ENCODE results near the gene KLRF1.

The KLRF1 gene

DNA sequence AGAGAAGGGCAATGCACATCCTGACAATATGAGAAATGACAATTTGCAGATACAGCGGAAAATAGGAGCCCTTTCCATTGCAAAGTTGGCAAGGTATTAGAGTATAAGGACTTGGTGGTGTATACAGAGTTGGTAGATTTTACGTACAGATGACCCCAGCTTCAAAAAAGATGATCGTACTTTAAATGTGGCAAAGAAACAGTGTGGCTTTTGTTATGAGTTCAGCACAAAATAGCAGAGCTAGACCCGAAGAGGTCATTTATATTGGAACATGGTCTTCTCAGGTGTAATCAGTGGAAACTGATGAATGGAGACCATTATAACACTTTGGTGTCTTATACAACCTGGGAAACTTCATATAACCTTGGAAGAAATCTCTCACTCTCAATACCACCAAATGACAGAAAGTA, 39.6 kb downstream of the KLRF1 start:
- Histone ChIP-seq H3K9ac (ENCODE audit: low read length) (no peak overlapping the region), H3K36me3 (replicated peaks; ENCODE audit: low read depth, low read length) (no peaks in the 10 kb centered on the region), H3K27ac (ENCODE audit: low read length) (no peak overlapping the region), H3K79me2 (ENCODE audit: low read length) (no peaks in the 10 kb centered on the region), H3K4me2 (ENCODE audit: low read length) (peak overlapping the region; percentile 60), H3K4me3 (ENCODE audit: low read length) (peak overlapping the region; percentile 51), H4K20me1 (ENCODE audit: insufficient read depth, low read length) (no peaks in the 10 kb centered on the region), H2AFZ (ENCODE audit: low read depth, low read length) (peak overlapping the region; percentile 43), H3K27me3 (ENCODE audit: low read depth, low read length) (no peaks in the 10 kb centered on the region), H3K4me1 (ENCODE audit: low read length) (peaks cover 25% of the 10 kb centered on the region), H3K9me3 (ENCODE audit: insufficient read depth, low read length) (no peaks in the 10 kb centered on the region)
- TF ChIP-seq, protein P1, sequence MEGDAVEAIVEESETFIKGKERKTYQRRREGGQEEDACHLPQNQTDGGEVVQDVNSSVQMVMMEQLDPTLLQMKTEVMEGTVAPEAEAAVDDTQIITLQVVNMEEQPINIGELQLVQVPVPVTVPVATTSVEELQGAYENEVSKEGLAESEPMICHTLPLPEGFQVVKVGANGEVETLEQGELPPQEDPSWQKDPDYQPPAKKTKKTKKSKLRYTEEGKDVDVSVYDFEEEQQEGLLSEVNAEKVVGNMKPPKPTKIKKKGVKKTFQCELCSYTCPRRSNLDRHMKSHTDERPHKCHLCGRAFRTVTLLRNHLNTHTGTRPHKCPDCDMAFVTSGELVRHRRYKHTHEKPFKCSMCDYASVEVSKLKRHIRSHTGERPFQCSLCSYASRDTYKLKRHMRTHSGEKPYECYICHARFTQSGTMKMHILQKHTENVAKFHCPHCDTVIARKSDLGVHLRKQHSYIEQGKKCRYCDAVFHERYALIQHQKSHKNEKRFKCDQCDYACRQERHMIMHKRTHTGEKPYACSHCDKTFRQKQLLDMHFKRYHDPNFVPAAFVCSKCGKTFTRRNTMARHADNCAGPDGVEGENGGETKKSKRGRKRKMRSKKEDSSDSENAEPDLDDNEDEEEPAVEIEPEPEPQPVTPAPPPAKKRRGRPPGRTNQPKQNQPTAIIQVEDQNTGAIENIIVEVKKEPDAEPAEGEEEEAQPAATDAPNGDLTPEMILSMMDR (IDR thresholded peaks at IDR 0.05; ENCODE audit: low read depth, low read length) = no peak
- no peak for TF ChIP-seq EZH2phosphoT487 (IDR thresholded peaks at IDR 0.05; ENCODE audit: low read depth)

DNA sequence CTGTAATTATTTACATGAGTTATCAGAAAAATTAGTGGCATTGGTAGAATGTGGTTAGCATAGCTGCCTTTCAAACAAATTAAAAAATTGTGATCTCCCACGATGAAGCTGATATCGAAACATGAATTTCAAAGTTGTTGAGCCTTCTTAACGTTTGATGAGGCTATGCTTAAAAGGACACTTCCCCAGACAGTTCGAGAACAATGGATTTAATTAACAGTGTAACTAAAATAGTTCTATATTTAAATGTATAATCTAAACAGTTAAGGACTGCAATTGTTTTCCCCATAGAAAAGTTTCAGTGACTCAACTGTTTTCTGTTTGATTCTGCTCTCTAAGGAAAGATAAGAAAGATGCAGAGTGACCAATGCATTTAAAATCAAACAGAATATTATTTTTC, 40.2 kb downstream of the KLRF1 start:
- Histone ChIP-seq H2AFZ (ENCODE audit: low read depth, low read length) (no peak overlapping the region), H3K4me1 (ENCODE audit: low read length) (peaks cover 25% of the 10 kb centered on the region), H3K9ac (ENCODE audit: low read length) (no peak overlapping the region), H3K79me2 (ENCODE audit: low read length) (no peaks in the 10 kb centered on the region), H3K4me3 (ENCODE audit: low read length) (peak overlapping the region; percentile 51; the same call in 1 of the 2 replicates), H3K4me2 (ENCODE audit: low read length) (peak overlapping the region; percentile 60), H3K9me3 (ENCODE audit: insufficient read depth, low read length) (no peaks in the 10 kb centered on the region), H3K27ac (ENCODE audit: low read length) (no peak overlapping the region), H4K20me1 (ENCODE audit: insufficient read depth, low read length) (no peaks in the 10 kb centered on the region), H3K36me3 (replicated peaks; ENCODE audit: low read depth, low read length) (no peaks in the 10 kb centered on the region), H3K27me3 (ENCODE audit: low read depth, low read length) (no peaks in the 10 kb centered on the region)
- TF ChIP-seq EZH2phosphoT487 (IDR thresholded peaks at IDR 0.05; ENCODE audit: low read depth) = no peak
- TF ChIP-seq, protein P1 (IDR thresholded peaks at IDR 0.05; ENCODE audit: low read depth, low read length) = no peak

DNA sequence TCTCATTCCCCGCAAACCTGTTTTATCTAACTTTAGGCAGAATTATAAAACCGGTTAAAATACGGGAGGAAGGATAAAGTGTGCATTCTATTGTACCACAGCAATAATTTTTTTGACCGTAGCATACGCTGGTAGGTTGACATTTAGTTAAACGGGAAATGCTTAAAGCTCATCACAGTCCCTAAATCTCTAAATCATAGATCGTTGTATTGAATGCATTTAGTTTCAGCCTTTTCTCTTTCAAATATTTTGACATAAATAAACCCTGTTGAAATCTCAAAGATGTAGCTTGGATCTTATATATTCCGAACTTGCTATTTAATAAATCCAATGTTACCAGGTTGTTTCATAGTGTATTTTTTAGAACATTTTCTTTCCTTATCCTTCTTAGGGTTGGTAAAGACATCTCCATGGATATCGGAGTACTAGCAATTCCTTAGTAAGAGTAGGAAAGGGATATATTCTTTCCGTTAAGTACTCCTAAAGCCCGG, 41.1 kb downstream of the KLRF1 start:
- Histone ChIP-seq H2AFZ (ENCODE audit: low read depth, low read length) (peak overlapping the region; percentile 99; the same call in 1 of the 2 replicates), H3K27ac (ENCODE audit: low read length) (no peak overlapping the region), H3K36me3 (replicated peaks; ENCODE audit: low read depth, low read length) (no peaks in the 10 kb centered on the region), H3K4me2 (ENCODE audit: low read length) (peak overlapping the region; percentile 94), H3K79me2 (ENCODE audit: low read length) (no peaks in the 10 kb centered on the region), H3K4me1 (ENCODE audit: low read length) (peaks cover 25% of the 10 kb centered on the region), H3K9ac (ENCODE audit: low read length) (no peak overlapping the region), H3K4me3 (ENCODE audit: low read length) (peak overlapping the region; percentile 77), H3K9me3 (ENCODE audit: insufficient read depth, low read length) (no peaks in the 10 kb centered on the region), H4K20me1 (ENCODE audit: insufficient read depth, low read length) (no peaks in the 10 kb centered on the region), H3K27me3 (ENCODE audit: low read depth, low read length) (no peaks in the 10 kb centered on the region)
- TF ChIP-seq, protein P1 (IDR thresholded peaks at IDR 0.05; ENCODE audit: low read depth, low read length) = no peak
- no peak for TF ChIP-seq EZH2phosphoT487 (IDR thresholded peaks at IDR 0.05; ENCODE audit: low read depth)

DNA sequence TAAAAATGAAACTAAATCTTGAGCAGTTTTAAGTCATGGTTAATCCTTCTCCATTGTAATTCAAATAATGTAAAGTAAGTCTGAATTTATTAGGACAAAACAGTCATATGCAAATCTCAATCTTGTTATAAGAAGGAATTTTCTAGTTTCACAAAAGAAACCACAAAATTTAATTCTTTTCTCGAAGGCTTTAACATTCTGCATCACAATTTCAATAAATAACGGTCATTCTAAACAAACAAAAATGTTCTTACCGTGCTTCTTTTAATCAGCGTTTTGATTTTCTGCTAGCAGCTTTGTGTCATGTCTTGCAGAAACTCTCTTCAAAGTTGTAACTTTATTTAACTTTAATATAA, 41.6 kb downstream of the KLRF1 start:
- Histone ChIP-seq H3K79me2 (ENCODE audit: low read length) (no peaks in the 10 kb centered on the region), H3K9ac (ENCODE audit: low read length) (peak overlapping the region; percentile 67), H3K9me3 (ENCODE audit: insufficient read depth, low read length) (no peaks in the 10 kb centered on the region), H3K4me3 (ENCODE audit: low read length) (peak overlapping the region; percentile 77), H2AFZ (ENCODE audit: low read depth, low read length) (peak overlapping the region; percentile 99), H3K4me2 (ENCODE audit: low read length) (peak overlapping the region; percentile 94), H3K36me3 (replicated peaks; ENCODE audit: low read depth, low read length) (no peaks in the 10 kb centered on the region), H3K27ac (ENCODE audit: low read length) (no peak overlapping the region), H4K20me1 (ENCODE audit: insufficient read depth, low read length) (no peaks in the 10 kb centered on the region), H3K4me1 (ENCODE audit: low read length) (peaks cover 25% of the 10 kb centered on the region), H3K27me3 (ENCODE audit: low read depth, low read length) (no peaks in the 10 kb centered on the region)
- TF ChIP-seq, protein P1 (IDR thresholded peaks at IDR 0.05; ENCODE audit: low read depth, low read length) = no peak
- TF ChIP-seq EZH2phosphoT487 (IDR thresholded peaks at IDR 0.05; ENCODE audit: low read depth) = no peak
